ENCODE measurements around the gene DEPDC5.
"Not testable (repeated sequence)": the region's sequence is repeated elsewhere in the genome, so short reads cannot be mapped to it uniquely, and the experiment has no call there.

DEPDC5 gene

GRCh38 chr22:31739795-31740201 lies 14.0 kb upstream of the DEPDC5 start:
- DNase-seq: no peak
- Histone ChIP-seq H3K4me3 (no peak overlapping the region), H3K27me3 (no peaks in the 10 kb centered on the region), H3K4me1 (peaks cover 0 to 18% (median 4%) of the 10 kb centered on the region in 4 donors), H3K9me3 (no peaks in the 10 kb centered on the region), H3K36me3 (peaks cover 0 to 48% (median 5%) of the 10 kb centered on the region in 3 donors), H3K27ac (peak overlapping the region in 1 of 2 donors; percentile 30)
- intact Hi-C loops (cut with DNase I; ENCODE audit: low total_unique reads): no loop called here
- no peak for TF ChIP-seq CTCF (IDR thresholded peaks at IDR 0.05)

GRCh38 chr22:31740314-31740713 lies 13.5 kb upstream of the DEPDC5 start:
- peak overlapping the region in 1 of 2 donors; percentile 30 for H3K27ac ChIP-seq
- H3K4me3 ChIP-seq: not testable (repeated sequence)

GRCh38 chr22:31742115-31742514 lies 11.7 kb upstream of the DEPDC5 start:
- peaks cover 0 to 19% (median 4%) of the 10 kb centered on the region in 4 donors for H3K4me1 ChIP-seq
- no peak overlapping the region for H3K4me3 ChIP-seq
- H3K27ac ChIP-seq: no peak overlapping the region
- peaks cover 0 to 34% (median 5%) of the 10 kb centered on the region in 3 donors for H3K36me3 ChIP-seq
- no peak for TF ChIP-seq CTCF (IDR thresholded peaks at IDR 0.05)
- H3K9me3 ChIP-seq: no peaks in the 10 kb centered on the region
- intact Hi-C loops (cut with DNase I; ENCODE audit: low total_unique reads): no loop called here
- no peak for DNase-seq
- H3K27me3 ChIP-seq: no peaks in the 10 kb centered on the region

More at GRCh38 chr22:31740314-31740713, 13.5 kb upstream of the DEPDC5 start:
- H3K9me3 ChIP-seq; H3K27me3 ChIP-seq; DNase-seq; intact Hi-C loops (cut with DNase I; ENCODE audit: low total_unique reads): not testable (repeated sequence)
- Histone ChIP-seq H3K4me1 (peaks cover 0 to 18% (median 4%) of the 10 kb centered on the region in 4 donors), H3K36me3 (peaks cover 0 to 44% (median 5%) of the 10 kb centered on the region in 3 donors)

DNA sequence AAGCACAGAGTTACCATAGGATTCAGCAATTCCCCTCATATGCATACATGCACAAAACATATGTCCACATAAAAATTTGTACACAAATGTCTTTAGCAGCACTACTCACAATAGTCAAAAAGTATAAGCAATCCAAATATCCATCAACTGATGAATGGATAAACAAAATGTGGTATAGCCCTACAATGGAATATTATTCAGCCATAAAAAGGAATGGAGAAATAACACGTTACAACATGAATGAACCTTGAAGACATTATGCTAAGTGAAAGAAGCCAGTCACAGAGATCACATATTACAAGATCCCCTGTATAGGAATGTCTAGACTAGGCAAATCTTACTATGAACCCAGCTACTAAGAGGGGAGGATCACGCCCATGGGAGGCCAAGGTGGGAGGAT lies 11.1 kb upstream of the DEPDC5 start:
- H3K27ac ChIP-seq: no peak overlapping the region
- H3K9me3 ChIP-seq: no peaks in the 10 kb centered on the region
- DNase-seq: no peak
- intact Hi-C loops (cut with DNase I; ENCODE audit: low total_unique reads): no loop called here
- H3K4me3 ChIP-seq: no peak overlapping the region
- H3K4me1 ChIP-seq: peaks cover 0 to 24% (median 6%) of the 10 kb centered on the region in 4 donors
- peaks cover 0 to 30% (median 5%) of the 10 kb centered on the region in 3 donors for H3K36me3 ChIP-seq
- TF ChIP-seq CTCF (IDR thresholded peaks at IDR 0.05): no peak
- H3K27me3 ChIP-seq: no peaks in the 10 kb centered on the region

GRCh38 chr22:31743871-31744270 lies 9.9 kb upstream of the DEPDC5 start:
- H3K36me3 ChIP-seq: peaks cover 0 to 21% (median 5%) of the 10 kb centered on the region in 3 donors
- H3K9me3 ChIP-seq: no peaks in the 10 kb centered on the region
- no peak overlapping the region for H3K27ac ChIP-seq
- peaks cover 0 to 32% (median 18%) of the 10 kb centered on the region in 4 donors for H3K4me1 ChIP-seq
- TF ChIP-seq CTCF (IDR thresholded peaks at IDR 0.05): no peak
- H3K27me3 ChIP-seq: no peaks in the 10 kb centered on the region
- DNase-seq: no peak
- intact Hi-C loops (cut with DNase I; ENCODE audit: low total_unique reads): no loop called here
- no peak overlapping the region for H3K4me3 ChIP-seq

GRCh38 chr22:31747441-31747840 lies 6.4 kb upstream of the DEPDC5 start:
- intact Hi-C loops (cut with DNase I; ENCODE audit: low total_unique reads): no loop called here
- Histone ChIP-seq H3K27ac (no peak overlapping the region), H3K4me3 (no peak overlapping the region), H3K27me3 (no peaks in the 10 kb centered on the region), H3K36me3 (peaks cover 0 to 9% (median 5%) of the 10 kb centered on the region in 3 donors), H3K4me1 (peaks cover 0 to 35% (median 26%) of the 10 kb centered on the region in 4 donors), H3K9me3 (no peaks in the 10 kb centered on the region)
- DNase-seq: no peak
- TF ChIP-seq CTCF (IDR thresholded peaks at IDR 0.05): no peak

Measured in tibial artery (tissue), 4 donors.